GM12878 (cell line): ENCODE results near the gene MAN2A1.

Experiments
- BACH1 ChIP-seq: fragments of 450-650 bp; IDR thresholded peaks from 2 replicates; pipeline ENCODE4 v1.6.1; 2017; ENCODE audit warnings: mild to moderate bottlenecking, borderline replicate concordance
- BRCA1 ChIP-seq: IDR thresholded peaks from 2 replicates; pipeline ENCODE4 v1.6.1; 2011; ENCODE audit warnings: low read depth, low read length, improper control_type of control experiment
- CHD4 ChIP-seq: fragments of 200-600 bp; sonication (generic); IDR thresholded peaks from 2 replicates; pipeline ENCODE4 v1.6.1; 2016; ENCODE audit warnings: mild to moderate bottlenecking
- CTCF ChIP-seq, 3 experiments: IDR thresholded peaks in 2 of 3; conservative IDR thresholded peaks in 1 of 3; 2 replicates each; pipeline ENCODE4 v1.5.1; 2011; ENCODE audit warnings: low read depth in 3 of 3, low read length in 3 of 3, mild to moderate bottlenecking in 3 of 3, control low read depth in 2 of 3, moderate library complexity in 2 of 3, inconsistent platforms in 1 of 3, mixed read lengths in 1 of 3; ENCODE audit not compliant: control insufficient read depth in 2 of 3, insufficient read depth in 1 of 3; ENCODE audit errors: extremely low read depth in 1 of 3
- EZH2 ChIP-seq: IDR thresholded peaks from 2 replicates; pipeline ENCODE4 v1.6.1; 2012; ENCODE audit warnings: low read depth, mild to moderate bottlenecking, control low read depth, inconsistent platforms, low read length, borderline replicate concordance; ENCODE audit not compliant: control insufficient read depth
- POLR2A ChIP-seq: IDR thresholded peaks from 2 replicates; pipeline ENCODE4 v1.6.1; 2011; ENCODE audit warnings: low read depth, mild to moderate bottlenecking, low read length
- RAD21 ChIP-seq: IDR thresholded peaks from 2 replicates; pipeline ENCODE4 v1.6.1; 2011; ENCODE audit warnings: mild to moderate bottlenecking, low read depth, low read length, moderate library complexity; ENCODE audit not compliant: insufficient read depth
- REST ChIP-seq: IDR thresholded peaks from 2 replicates; pipeline ENCODE4 v1.6.1; 2012; ENCODE audit warnings: mild to moderate bottlenecking, low read depth, low read length
- SMAD1 ChIP-seq: fragments of 450-650 bp; IDR thresholded peaks from 2 replicates; pipeline ENCODE4 v1.6.1; 2018; ENCODE audit warnings: mild to moderate bottlenecking, low read depth; ENCODE audit not compliant: partially characterized antibody
- TCF12 ChIP-seq: IDR thresholded peaks from 2 replicates; pipeline ENCODE4 v1.6.1; 2011; ENCODE audit warnings: low read depth, mild to moderate bottlenecking, low read length
- TCF3 ChIP-seq: IDR thresholded peaks from 2 replicates; pipeline ENCODE4 v1.6.1; 2012; ENCODE audit warnings: low read depth, mild to moderate bottlenecking, low read length, borderline replicate concordance; ENCODE audit not compliant: insufficient read depth
- TCF7 ChIP-seq: IDR thresholded peaks from 2 replicates; pipeline ENCODE4 v1.6.1; 2014; ENCODE audit warnings: antibody characterized with exemption, borderline replicate concordance
- YY1 ChIP-seq: IDR thresholded peaks from 2 replicates; pipeline ENCODE4 v1.6.1; 2011; ENCODE audit warnings: low read depth, mild to moderate bottlenecking, low read length
- TF ChIP-seq, protein P1 (sequence below): IDR thresholded peaks from 2 replicates; pipeline ENCODE4 v1.6.1; 2012; ENCODE audit warnings: low read depth, low read length, improper control_type of control experiment

DNA sequence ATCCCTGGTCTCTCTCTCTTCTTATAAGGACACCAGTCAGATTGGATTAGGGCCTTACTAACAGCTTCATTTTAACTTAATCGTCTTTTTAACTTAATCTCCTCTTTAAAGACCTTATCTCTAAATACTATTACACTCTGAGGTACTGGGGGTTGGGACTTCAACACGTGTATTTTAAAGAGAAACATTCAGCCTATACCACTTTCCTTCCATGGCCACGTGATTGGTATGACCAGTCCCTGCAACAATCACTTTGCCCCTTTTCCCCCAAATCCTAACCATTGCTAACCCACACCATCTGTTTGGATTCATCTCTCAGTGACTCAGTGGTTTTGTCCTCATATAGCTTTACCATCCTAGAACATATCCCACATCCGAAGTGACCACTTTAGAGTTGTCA, 3.8 kb upstream of the MAN2A1 start:
- TF ChIP-seq BRCA1 (no peak), TCF12 (no peak), CHD4 (no peak), TCF7 (no peak), CTCF (IDR thresholded peaks at IDR 0.05 in 2 of 3, conservative IDR thresholded peaks at IDR 0.05 in 1 of 3; ENCODE audit: control insufficient read depth in 2 of 3, extremely low read depth in 1 of 3, insufficient read depth in 1 of 3, low read depth in 3 of 3, low read length in 3 of 3) (no peak), EZH2 (no peak), REST (no peak), POLR2A (no peak), RAD21 (no peak), SMAD1 (no peak), BACH1 (no peak), TCF3 (no peak), YY1 (no peak)
- TF ChIP-seq, protein P1, sequence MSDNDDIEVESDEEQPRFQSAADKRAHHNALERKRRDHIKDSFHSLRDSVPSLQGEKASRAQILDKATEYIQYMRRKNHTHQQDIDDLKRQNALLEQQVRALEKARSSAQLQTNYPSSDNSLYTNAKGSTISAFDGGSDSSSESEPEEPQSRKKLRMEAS, result no peak
